ENCODE results near the gene HDAC5. TPM values are rescaled to one million over a fixed set of nuclear protein-coding genes. Genes with fewer than 3 reads are reported as not detected.
A peak's percentile ranks its signal among the peaks of the same experiment; 100 is the strongest.

The HDAC5 gene
- polyA plus RNA-seq, 3 donors, result 16.1 to 93.6 (median 24.7) TPM

DNA sequence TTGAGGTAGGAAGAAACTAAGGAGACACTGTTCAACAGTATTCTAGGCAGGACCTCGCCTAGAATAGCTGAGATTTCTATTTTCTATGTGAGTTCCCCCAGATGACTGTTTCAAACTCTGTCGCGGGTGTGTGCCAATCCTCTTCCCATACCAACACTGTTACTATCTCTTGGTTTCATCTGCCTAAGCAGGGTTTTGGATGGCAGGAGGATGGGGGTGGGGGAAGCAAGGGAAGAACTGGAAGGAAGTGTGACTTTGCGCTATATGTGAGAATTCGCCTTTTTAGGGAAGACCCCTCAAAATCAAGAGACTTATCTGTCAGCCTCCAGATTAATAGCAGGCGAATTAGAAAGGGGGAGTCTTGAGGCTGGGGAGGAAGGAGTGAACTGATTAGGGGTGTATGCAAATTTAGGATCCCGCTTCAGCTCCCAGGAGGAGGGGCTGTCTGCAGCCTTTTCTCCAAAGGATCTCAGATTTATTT lies 53.4 kb downstream of the HDAC5 start:
- Mint-ChIP-seq H3K4me3 (peak overlapping the region; percentile 89 to 94), H3K4me1 (peaks cover 53% of the 10 kb centered on the region), H3K36me3 (peaks cover 8 to 17% of the 10 kb centered on the region in 2 donors), H3K27ac (peak overlapping the region; percentile 87 to 97 (median 94)), H3K27me3 (ENCODE audit: low read depth in 3 of 3) (peaks cover 0 to 1% (median 0%) of the 10 kb centered on the region in 3 donors), H3K9me3 (no peaks in the 10 kb centered on the region)
- Histone ChIP-seq H3K9ac (ENCODE audit: insufficient read depth, low read length, poor library complexity, severe bottlenecking) (peak overlapping the region; percentile 70), H3K27me3 (ENCODE audit: control insufficient read depth in 2 of 2, insufficient read depth in 2 of 2, low read length in 2 of 2) (no peaks in the 10 kb centered on the region), H3K36me3 (replicated peaks in 1 of 2; ENCODE audit: control insufficient read depth in 1 of 2, insufficient read depth in 2 of 2, low read length in 2 of 2) (peaks cover 8 to 15% of the 10 kb centered on the region in 2 donors), H4K20me1 (ENCODE audit: insufficient read depth, low read length) (peaks cover 24% of the 10 kb centered on the region), H3K4me2 (replicated peaks; ENCODE audit: extremely low read depth, low read length, poor library complexity, severe bottlenecking) (peak overlapping the region; percentile 86), H3K79me2 (ENCODE audit: insufficient read depth, low read length) (peaks cover 45% of the 10 kb centered on the region), H3K4me1 (ENCODE audit: control insufficient read depth in 1 of 2, insufficient read depth in 2 of 2, low read length in 2 of 2) (peaks cover 52 to 62% of the 10 kb centered on the region in 2 donors), H2AFZ (ENCODE audit: insufficient read depth, low read depth, low read length, poor library complexity, severe bottlenecking) (peak overlapping the region; percentile 80), H3K9me3 (replicated peaks in 1 of 2; ENCODE audit: control insufficient read depth in 1 of 2, insufficient read depth in 1 of 2, low read length in 2 of 2) (no peaks in the 10 kb centered on the region), H3K4me3 (replicated peaks in 1 of 3; ENCODE audit: low read depth in 2 of 3, low read length in 3 of 3) (peak overlapping the region; percentile 45 to 84 (median 65)), H3K27ac (ENCODE audit: low read depth in 1 of 2, low read length in 2 of 2) (peak overlapping the region; percentile 86)
- intact Hi-C loops (cut with micrococcal nuclease), result loop anchor here (2.0 to 10.0 kb wide), 4 partner anchors 53 to 432 kb away; partner anchors contain the start of genes GPATCH8 (in 1 of the 2), HDAC5 (in 1 of the 2) and TMUB2 (in 1 of the 2)
- TF ChIP-seq, protein P1, sequence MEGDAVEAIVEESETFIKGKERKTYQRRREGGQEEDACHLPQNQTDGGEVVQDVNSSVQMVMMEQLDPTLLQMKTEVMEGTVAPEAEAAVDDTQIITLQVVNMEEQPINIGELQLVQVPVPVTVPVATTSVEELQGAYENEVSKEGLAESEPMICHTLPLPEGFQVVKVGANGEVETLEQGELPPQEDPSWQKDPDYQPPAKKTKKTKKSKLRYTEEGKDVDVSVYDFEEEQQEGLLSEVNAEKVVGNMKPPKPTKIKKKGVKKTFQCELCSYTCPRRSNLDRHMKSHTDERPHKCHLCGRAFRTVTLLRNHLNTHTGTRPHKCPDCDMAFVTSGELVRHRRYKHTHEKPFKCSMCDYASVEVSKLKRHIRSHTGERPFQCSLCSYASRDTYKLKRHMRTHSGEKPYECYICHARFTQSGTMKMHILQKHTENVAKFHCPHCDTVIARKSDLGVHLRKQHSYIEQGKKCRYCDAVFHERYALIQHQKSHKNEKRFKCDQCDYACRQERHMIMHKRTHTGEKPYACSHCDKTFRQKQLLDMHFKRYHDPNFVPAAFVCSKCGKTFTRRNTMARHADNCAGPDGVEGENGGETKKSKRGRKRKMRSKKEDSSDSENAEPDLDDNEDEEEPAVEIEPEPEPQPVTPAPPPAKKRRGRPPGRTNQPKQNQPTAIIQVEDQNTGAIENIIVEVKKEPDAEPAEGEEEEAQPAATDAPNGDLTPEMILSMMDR (IDR thresholded peaks at IDR 0.05), result no peak
- 0% methylated on average over 2 of the region's 7 CpGs for WGBS (ENCODE audit: insufficient coverage)
- peak in 2 of 3 donors; percentile 21 to 51 for DNase-seq

DNA sequence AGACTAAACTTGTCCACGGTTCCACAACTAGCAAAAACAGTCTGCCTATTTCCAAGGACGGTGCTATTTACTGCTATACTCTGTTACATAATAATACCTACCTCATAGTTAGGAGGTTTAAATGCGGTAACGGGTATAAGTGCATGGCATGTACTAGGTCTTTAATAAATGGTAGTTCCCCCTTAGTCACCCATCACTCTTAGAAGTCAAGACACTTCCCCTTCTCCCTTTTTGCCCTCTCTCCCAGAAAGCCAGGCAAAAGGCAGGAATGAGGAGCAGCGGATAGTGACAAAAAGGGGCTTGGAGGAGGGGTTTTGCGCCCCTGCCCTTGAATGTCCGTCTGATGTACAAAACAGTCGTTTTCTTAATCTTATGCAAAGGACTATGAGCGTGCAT lies 55.9 kb downstream of the HDAC5 start:
- Histone ChIP-seq H3K27me3 (ENCODE audit: control insufficient read depth in 2 of 2, insufficient read depth in 2 of 2, low read length in 2 of 2) (no peaks in the 10 kb centered on the region), H3K79me2 (ENCODE audit: insufficient read depth, low read length) (peaks cover 53% of the 10 kb centered on the region), H3K36me3 (replicated peaks in 1 of 2; ENCODE audit: control insufficient read depth in 1 of 2, insufficient read depth in 2 of 2, low read length in 2 of 2) (peaks cover 7 to 16% of the 10 kb centered on the region in 2 donors), H3K4me3 (replicated peaks in 1 of 3; ENCODE audit: low read depth in 2 of 3, low read length in 3 of 3) (no peak overlapping the region), H3K9ac (ENCODE audit: insufficient read depth, low read length, poor library complexity, severe bottlenecking) (no peak overlapping the region), H3K27ac (ENCODE audit: low read depth in 1 of 2, low read length in 2 of 2) (peak overlapping the region in 1 of 2 donors; percentile 91), H4K20me1 (ENCODE audit: insufficient read depth, low read length) (peaks cover 44% of the 10 kb centered on the region), H2AFZ (ENCODE audit: insufficient read depth, low read depth, low read length, poor library complexity, severe bottlenecking) (no peak overlapping the region), H3K4me2 (replicated peaks; ENCODE audit: extremely low read depth, low read length, poor library complexity, severe bottlenecking) (peak overlapping the region; percentile 91), H3K4me1 (ENCODE audit: control insufficient read depth in 1 of 2, insufficient read depth in 2 of 2, low read length in 2 of 2) (peaks cover 47 to 56% of the 10 kb centered on the region in 2 donors), H3K9me3 (replicated peaks in 1 of 2; ENCODE audit: control insufficient read depth in 1 of 2, insufficient read depth in 1 of 2, low read length in 2 of 2) (no peaks in the 10 kb centered on the region)
- peaks cover 13 to 19% of the 10 kb centered on the region in 2 donors for H3K36me3 Mint-ChIP-seq
- TF ChIP-seq, protein P1 (IDR thresholded peaks at IDR 0.05), result no peak
- H3K27me3 Mint-ChIP-seq (ENCODE audit: low read depth in 3 of 3), result no peaks in the 10 kb centered on the region
- H3K4me1 Mint-ChIP-seq, result peaks cover 47% of the 10 kb centered on the region
- intact Hi-C loops (cut with micrococcal nuclease), result loop anchor here (2.0 to 10.0 kb wide), 4 partner anchors 50 to 435 kb away; partner anchors contain the start of genes GPATCH8 (in 1 of the 2), TMEM101 (in 1 of the 2) and TMUB2 (in 1 of the 2)
- no peaks in the 10 kb centered on the region for H3K9me3 Mint-ChIP-seq
- DNase-seq, result peak in 2 of 3 donors; percentile 46 to 72
- peak overlapping the region in 6 of 7 donors; percentile 35 to 91 (median 89) for H3K27ac Mint-ChIP-seq
- 80% methylated on average over 2 of the region's 9 CpGs for WGBS (ENCODE audit: insufficient coverage)
- no peak overlapping the region for H3K4me3 Mint-ChIP-seq

Measured in CD14-positive monocyte (primary cell).